HG02981 (cell line): ENCODE results near the gene DCTN4.
"Not testable (repeated sequence)": the region's sequence is repeated elsewhere in the genome, so short reads cannot be mapped to it uniquely, and the experiment has no call there.

ENCODE experiments used
- ATAC-seq: cut with Tn5 transposase; IDR thresholded peaks from one replicate; pipeline ENCODE4 v1.9.1; 2021; ENCODE audit warnings: mild to moderate bottlenecking, moderate library complexity; ENCODE audit not compliant: unreplicated experiment

The DCTN4 gene

DNA sequence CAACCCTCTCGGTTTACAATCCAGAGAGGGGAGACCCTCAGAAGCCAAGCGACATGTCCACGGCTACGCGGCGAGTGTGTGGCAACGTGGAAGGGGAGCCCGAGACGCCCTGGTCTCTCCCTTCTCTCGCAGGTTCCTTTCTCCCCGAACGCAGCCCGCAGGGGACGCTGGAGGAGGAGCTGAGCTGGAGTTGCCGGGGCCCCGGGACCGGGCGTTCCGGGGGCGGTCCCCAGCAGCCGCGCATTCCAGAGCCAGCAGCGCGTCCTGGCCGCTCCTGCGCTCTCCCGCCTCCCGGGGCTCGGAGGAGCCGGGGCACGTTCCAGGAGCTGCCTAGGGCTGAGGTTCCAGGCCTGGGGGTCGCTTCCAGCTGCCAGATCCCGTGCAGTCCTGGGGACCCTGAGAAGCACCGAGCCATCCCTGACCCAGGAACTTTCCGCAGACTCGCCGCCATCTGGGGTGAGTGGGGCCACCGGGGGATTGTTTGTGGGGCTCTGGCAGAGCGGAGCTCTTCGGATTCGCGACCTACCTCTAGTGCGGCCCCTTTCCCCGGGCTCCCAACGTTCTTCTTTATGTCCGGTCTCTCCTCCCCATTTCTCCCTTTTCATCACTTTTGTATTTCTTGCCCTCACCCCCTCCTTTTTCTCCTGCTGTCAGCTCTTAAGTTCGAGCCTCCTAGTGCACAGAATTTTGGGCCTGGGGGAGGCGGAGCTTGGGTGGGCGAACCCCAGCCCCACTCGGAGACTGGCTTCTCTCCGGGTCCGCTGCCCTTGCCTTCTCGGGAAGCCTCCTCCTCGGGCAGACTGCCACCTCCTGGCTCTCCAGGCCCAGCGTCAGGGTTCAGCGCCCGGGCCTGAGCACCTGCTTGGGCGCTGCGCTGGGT is 19.9 kb upstream of the DCTN4 start, which contains the start of gene SMIM3:
SMIM3 (plus strand) TSS at position 241 of the 880 bp plus-strand sequence. CDS start 16,684 bp downstream, outside the sequence.
- ATAC-seq: no peak

DNA sequence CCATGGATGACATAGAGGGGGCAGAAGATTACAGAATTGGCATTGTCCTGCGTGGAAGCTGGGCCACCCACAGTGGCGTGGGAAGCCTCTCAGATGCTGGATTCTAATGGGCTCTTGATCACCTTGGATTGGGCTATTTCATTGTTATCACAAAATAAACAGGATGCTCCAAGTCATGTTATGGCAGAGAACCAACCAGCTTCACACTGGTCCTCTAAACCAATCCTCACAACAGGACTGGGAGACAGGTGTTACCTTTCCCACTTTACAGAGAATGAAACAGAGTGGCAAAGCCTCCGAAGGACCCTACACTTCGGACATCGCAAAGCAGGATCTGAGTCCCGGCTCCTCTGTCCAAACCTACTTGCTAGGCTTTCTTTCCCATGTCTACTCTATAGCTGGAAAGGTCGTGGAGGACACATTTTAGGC is 19.3 kb upstream of the DCTN4 start:
- ATAC-seq: no peak

- ATAC-seq: no peak
Measured at GRCh38 chr5:150777685-150778084, 18.9 kb upstream of the DCTN4 start.

GRCh38 chr5:150774145-150774544 is 15.3 kb upstream of the DCTN4 start:
- ATAC-seq: no peak

DNA sequence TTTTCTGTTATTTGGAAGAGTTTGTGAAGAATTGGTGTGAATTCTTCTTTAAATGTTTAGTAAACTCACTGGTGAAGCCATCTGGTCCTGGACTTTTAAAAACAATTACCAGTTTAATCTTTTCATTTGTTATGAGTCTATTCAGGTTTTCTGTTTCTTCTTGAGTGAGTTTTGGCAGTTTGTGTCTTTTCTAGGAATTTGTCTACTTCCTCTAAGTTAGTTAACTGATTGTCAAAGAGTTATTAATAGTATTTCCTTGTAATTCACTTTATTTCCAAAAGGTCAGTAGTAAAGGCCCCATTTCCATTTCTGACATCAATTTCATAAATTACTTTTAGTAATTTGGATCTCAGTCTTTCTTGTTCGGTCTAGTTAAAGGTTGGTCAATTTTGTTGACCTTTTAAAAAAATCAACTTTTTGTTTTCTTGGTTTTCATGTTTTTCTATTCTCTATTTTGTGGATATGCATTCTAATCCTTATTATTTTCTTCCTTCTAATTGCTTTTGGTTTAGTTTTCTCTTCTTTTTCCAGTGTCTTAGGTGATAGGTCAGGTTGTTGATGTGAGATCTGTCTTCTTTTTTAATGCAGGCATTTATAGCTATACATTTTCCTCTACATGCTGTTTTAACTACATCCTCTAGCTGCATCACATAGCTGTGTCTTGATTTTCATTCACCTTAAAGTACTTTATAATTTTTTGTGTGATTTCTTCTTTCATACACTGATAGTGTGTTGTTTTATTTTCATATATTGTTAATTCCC is 12.4 kb upstream of the DCTN4 start:
- ATAC-seq: no peak

- no peak for ATAC-seq
Measured at GRCh38 chr5:150766251-150766650, 7.4 kb upstream of the DCTN4 start.

DNA sequence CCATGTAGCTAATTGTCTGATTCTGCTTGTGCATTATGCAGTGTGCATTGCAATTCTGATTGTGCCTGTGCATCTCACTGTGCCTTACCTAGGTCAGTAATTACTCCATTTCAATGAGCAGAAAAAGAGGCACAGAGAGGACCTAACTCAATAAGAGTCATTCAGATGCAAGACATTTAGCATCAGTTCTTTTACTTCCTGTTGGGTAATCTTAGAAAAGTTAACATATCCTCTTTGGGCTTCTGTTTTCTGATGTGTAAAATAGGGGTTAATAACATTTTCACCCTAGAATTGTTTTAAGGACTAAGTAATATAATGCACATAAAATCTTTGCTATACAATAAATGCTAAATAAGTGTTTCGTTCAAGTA is 7.0 kb upstream of the DCTN4 start:
- ATAC-seq: no peak

DNA sequence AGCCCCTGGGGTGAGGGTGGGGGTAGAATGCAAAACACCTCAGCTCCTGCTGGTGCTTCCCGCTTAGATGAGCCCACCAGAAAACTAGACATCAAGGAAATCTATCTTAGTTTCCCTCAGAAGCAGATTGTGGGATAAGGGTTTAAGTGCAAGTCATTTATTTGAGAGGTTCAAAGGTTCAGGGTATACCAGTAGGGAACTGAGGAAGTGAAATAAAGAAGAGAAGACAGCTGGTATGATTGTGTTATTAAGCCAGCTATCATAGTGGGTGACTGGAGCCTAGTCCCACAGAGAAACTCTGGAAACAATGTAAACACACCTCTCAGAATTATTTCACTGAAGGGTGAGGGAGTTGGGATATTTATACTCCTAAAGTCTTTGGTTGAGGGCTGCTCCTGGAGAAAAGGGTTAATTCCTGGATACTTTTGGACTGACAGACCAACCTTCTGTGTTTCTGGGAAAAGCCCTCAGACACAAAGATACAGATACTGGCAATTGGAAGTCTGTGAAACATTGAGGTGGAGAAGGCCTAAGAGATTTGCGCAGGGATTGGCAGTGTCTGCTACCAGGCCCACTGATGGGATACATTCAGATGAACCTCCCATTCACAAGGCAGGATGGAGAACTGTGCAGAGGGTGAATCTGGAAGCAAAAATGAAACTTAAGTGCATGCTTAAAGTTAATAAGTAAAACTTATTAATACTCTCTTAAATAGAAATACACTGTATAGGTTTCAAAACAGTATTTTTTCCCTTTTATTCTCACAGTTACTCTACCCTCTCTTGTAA is 6.4 kb upstream of the DCTN4 start:
- ATAC-seq: no peak

- no peak for ATAC-seq
Measured at GRCh38 chr5:150764530-150764929, 5.7 kb upstream of the DCTN4 start.

DNA sequence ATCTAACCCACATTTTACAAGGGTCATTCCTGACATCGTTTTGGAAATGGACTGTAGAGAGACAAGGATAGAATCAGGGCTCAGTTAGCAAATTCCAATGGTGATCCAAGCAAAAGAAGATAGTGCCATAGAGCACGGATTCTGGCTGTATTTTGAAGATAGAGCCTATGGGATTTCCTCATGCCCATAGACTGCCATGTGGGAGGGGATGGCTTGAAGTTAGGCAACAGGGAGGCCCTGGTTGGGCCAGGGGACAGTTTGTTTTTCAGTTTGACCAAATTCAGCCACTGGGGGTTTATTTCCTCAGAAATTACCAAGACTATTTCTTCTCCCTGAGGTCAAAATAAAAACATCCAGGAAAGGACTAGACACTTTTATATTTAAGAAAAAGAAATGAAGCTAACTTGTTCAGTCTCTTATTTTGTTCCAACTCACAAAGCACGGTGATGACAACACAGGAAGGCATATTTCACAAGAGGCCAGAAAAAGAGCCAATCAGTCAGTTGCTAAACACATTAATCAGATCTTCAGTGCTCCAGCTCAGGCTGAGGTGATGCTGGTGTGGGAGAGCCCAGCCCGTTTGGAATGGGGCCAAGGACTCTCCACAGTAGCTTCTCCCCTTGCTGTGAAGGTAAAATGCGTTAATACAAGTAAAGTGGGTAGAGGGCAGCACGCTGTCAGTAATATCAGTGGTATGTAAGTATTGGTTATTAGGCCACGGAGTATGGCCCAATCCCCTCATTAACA is 4.4 kb upstream of the DCTN4 start:
- ATAC-seq: no peak

DNA sequence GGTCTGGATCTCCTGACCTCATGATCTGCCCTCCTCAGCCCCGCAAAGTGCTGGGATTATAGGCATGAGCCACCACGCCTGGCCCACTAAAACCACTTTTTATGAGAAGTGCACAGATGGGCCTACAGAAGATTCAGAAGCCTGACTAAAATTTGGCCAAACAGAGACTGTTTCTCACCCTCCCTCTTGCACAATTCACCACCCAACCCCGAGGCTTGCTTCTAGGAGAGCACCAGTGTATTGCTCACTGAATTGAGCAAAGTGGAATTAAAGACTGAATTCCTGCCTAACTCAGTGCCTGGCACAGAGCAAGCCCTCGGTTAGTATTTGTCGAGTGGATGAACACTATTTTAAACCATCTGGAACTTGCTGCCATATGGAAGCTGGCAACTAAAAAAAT is 3.4 kb upstream of the DCTN4 start:
- ATAC-seq: no peak

DNA sequence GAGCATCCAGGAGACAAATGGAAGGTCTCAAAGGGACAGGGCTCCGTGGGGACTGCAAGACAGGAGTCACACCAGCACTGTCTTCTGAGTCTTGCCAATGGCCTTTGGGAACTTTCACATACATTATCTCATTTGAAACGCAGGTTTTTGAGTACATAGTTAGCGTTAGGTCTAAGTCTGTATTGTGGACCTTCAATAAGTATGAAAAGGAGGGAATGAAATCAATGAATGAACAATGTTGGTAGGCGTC is 442 bp upstream of the DCTN4 start:
- no peak for ATAC-seq

GRCh38 chr5:150758203-150758530 is 650 bp downstream of the DCTN4 start:
- ATAC-seq: peak; percentile 5

DNA sequence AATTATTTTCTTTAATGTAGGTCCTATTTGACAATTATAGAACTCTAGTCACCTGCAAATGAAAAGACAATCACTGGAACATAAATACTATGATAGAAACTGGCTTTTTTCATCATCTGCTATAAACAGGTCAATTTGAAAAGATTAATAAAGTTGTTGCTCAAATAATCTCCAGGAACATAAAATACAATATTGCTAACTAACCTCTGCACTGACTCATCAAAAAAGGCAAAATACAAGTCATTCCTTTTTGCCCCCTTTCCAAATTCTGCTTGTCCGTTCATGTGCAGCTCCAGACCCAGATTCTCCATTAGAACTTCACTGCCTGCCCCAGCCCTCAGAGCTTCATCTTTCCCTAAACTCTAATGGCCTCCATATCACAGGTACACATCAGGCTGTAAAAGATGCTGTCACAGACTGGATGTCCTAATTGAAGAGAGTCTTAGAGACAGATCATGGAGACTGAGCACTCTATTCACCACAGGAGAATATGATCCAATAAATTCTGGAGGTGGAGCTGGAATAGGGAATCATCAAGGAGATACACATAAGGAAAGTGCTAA is 1.6 kb downstream of the DCTN4 start:
- ATAC-seq: no peak

DNA sequence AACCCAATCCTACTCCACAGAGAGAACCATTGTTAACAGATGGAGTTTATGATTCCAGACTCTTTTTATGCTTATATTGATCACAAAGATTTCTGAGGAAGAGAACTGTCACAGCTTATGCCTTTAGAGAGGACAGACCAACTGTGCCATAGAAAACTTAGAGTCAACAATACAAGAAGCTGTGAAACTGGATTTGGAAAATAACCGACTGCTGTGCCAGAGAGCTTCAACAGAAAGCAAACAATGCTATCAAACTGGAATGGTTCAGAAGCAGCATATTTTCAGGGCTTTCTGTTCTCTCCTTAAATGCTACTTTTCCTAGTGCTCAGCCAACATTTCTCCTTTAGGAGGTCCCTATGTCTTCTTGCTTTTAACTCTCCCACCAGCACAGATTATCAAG is 5.0 kb downstream of the DCTN4 start:
- no peak for ATAC-seq

DNA sequence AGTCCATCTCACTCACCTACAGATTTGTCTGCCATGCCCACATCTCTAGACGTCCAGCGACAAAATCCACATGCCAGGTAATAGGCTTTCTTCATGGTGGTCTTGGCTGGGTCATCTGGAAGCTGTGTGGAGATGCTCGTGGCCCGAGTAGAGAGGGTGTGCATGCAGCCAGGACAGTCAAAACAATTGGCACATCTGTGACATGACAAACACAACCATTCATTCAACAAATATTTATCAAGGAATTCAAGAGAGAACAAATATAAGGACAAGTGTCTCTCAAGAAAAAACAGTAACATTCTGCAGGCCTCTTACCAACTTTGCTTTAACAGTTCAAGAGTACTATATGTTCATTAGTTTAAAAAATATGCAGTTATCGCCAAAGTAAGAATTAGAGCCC is 5.4 kb downstream of the DCTN4 start:
- no peak for ATAC-seq

GRCh38 chr5:150751096-150751891 is 7.5 kb downstream of the DCTN4 start:
- ATAC-seq: no peak

GRCh38 chr5:150750469-150750868 is 8.3 kb downstream of the DCTN4 start:
- no peak for ATAC-seq

DNA sequence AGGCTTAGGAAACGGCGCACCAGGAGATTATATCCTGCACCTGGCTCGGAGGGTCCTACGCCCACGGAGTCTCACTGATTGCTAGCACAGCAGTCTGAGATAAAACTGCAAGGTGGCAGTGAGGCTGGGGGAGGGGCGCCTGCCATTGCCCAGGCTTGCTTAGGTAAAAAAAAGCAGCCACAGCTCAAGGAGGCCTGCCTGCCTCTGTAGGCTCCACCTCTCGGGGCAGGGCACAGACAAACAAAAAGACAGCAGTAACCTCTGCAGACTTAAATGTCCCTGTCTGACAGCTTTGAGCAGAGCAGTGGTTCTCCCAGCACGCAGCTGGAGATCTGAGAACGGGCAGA is 15.7 kb downstream of the DCTN4 start:
- not testable (repeated sequence) for ATAC-seq
